HG03025 (cell line): ENCODE results near the gene CFAP61.
"Not testable (repeated sequence)": the region's sequence is repeated elsewhere in the genome, so short reads cannot be mapped to it uniquely, and the experiment has no call there.

Experiments used
- ATAC-seq: cut with Tn5 transposase; IDR thresholded peaks from one replicate; pipeline ENCODE4 v1.9.1; 2021; ENCODE audit warnings: mild to moderate bottlenecking, moderate library complexity; ENCODE audit not compliant: unreplicated experiment, low FRiP score

The CFAP61 gene

DNA sequence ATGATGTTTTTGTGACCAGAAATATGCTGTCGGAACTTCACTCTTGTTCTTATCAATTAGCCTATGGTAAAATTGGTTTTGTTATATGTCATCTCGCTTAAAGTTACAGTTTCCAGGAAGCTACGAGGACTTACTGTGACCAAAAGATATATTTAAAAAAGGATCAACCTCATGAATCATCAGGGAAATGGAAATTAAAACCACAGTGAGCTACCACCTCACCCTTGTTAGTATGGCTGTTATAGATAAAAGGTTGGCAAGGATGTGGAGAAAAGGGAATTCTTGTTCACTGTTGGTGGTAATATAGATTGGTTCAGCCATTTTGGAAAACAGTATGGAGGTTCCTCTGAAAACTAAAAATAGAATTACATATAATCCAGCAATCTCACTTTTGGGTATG lies 301.2 kb downstream of the CFAP61 start:
- no peak for ATAC-seq

DNA sequence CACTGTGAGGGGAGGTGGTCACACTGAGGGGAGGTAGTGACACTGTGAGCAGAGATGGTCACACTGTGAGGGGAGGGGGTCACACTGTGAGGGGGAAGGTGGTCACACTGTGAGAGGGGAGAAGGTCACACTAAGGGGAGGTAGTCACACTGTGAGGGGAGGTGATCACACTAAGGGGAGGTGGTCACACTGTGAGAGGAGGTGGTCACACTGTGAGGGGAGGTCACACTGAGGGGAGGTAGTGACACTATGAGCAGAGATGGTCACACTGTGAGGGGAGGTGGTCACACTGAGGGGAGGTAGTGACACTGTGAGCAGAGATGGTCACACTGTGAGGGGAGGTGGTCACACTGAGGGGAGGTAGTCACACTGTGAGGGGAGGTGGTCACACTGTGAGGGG lies 303.2 kb downstream of the CFAP61 start:
- not testable (repeated sequence) for ATAC-seq

DNA sequence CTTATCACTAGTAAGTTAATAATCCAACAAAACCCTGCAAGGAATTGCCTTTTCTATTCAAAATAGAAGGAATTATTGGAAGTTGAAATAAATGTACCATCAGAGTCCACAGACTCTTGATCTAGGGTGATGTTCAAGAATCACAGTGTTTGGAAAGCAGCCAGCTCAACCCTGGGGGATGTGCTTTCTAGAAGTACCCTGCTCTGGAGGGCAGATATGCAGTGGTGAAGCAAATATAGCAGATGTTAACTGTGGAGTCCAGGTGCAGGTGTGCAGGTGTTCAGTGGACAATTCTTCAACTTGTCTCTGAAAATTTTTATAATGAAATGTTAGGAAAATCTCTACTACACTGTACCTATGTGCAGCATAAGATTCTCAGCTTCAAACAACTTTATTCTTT lies 306.5 kb downstream of the CFAP61 start:
- ATAC-seq = no peak

DNA sequence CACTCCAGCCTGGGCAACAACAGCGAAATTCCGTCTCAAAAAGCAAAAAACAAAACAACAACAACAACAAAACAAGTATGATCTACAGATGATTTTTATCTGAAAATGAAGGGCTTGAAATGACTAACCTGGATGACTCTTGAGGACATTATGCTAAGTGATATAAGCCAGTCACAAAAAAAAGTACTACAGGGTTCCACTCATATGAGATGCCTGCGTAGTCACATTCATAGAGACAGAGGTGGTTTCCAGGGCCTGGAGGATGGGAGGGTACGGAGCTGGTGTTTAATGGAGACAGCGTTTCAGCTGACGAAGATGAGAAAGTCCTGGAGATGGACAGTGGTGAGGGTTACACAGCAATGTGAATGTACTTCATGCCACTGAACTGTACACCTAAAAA lies 307.3 kb downstream of the CFAP61 start:
- ATAC-seq = no peak

DNA sequence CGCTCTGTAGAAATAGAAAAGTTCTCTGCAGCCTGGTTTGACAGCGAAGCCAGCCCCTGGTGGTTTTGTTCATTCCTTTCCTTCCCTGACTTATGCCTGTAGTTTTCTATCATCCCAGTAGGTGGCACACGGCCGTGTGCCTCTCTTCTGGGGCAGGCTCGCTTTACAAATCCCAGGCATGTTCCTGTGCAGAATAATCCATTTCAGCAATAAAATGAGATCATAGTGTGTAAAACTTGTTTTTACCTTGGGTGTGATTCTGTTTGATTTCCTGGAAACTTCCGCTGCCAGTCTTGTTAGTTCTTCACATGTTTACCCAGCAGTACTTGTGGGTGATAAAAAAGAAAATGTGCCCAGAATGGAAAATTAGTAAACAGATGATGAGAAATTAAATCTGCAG lies 308.1 kb downstream of the CFAP61 start:
- ATAC-seq = no peak

DNA sequence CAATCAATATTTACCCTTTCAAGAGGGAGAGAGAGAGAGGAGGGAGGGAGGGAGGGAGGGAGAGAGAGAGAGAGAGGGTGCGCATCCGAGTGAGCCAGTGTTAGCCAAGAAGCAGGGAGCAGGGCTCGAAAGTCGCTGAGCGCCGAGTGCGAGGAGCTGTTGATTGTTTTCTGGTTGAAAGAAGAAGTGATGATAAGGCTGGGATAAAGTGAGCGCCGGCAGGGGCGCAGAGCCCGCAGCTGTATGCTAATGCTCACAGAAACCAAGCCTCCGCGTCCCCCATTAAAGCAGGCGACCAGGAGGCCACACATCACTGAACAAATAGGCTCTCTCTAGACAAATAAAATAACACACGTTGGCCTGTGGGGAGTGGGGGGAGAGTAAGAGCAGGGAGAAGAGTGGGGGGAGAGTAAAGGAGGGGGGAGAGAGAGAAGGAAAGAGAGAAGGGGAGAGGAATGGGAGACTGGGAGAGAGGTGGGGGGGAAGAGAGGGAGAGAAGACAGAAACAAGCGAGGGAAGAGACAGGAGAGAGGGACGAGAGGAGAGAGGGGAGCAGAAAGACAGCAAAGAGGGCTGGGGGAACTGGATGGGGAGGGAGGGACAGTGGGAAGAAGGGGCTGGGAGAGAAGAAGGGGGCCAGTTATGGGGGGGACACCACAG lies 310.6 kb downstream of the CFAP61 start:
- ATAC-seq = no peak

DNA sequence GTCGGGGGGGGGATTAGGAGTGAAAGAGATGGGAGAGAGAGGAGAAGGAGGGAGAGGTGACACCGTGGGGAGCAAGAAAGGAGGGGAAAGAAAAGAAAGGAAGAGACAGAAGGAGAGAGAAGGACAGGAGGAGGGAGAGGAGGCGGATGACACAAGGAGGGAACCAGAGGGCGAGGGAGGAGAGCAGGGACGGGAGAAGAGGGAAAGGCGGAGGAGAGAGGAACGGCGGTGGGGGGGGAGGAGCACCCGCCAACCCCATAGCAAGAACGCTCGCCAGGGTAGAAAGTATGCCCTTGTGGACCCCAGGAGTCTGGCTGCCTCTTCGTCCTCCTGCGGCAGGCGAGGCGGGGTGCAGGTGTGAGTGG lies 311.1 kb downstream of the CFAP61 start:
- ATAC-seq = no peak

DNA sequence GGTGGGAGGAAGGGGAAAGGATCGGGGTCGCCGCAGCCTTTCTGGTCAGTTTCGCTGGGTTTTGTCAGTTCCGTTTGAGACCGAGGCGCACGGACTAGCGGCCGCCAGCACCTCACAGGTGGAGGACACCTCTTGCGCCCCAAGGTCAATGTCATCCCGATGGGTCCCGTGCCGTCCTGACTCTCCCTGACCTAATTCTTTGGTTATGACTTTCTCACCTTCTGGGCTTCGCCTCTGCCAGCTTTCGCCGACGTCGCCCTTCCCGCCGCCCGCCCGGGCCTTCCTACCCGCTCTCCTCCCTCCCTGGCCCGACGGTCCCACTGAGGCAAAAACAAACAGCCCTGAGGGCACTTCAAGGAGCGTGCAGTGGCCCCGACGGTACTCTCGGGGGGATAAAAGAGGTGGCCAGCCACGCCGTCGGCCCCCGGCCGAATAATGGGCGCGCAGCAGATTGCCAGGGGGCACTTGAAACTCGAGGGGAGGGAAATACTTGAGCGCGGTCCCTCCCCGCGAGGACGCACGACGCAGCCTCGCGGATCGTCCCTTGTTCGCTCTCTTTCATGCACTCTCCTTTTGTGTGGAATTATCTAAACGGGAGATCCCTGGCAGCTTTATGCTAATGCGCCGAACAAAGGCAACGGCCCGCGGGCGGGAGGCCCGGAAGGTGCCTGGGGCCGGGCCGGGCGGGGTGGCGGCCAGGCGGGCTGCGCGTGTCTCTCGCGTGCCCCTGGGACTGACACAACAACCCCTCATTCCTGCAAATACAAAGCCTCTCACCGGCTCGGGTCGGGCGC lies 311.7 kb downstream of the CFAP61 start:
- ATAC-seq = no peak

DNA sequence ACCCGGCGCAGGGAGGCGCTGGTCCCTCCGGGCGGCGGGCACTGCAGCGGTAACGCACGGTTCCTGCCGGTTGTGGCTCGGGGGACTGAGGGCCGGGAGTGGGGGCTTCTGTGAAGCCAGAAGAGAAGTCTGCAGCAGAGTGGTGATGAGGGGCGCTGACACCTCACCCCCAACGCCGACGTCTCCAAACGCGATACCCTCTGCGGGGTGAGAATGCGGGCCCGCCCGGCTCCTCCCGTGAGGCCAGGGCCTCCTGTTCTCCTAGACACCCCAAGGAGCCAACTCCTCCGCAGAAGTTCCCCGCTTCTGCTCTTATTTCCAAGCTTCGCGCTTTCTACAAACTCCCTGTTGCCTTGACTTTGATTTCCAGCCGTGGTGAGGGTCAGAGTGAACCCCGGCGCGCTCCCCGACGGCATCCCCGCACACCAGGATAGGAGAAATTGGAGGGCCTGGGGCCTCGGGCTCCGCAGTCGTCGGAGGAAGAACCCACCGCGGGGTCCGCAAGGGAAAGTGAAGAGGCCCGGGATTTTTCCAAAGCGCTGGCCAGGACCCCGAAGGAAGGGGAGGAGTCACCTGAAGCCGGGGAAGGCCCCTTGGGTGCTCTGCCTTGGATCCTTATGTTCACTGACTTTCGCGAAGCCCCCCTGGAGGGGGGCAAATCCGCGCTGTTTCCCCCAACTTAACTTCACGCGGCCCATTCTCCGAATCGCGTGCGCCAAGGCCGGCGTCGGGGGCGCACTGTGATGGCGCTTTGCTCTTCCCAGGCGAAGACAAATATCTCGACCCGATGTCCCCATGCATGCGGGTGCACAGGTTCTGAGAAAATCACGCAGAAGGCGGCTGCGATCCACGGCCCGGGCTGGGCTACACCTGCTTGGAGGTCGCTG lies 312.5 kb downstream of the CFAP61 start:
- ATAC-seq = no peak

DNA sequence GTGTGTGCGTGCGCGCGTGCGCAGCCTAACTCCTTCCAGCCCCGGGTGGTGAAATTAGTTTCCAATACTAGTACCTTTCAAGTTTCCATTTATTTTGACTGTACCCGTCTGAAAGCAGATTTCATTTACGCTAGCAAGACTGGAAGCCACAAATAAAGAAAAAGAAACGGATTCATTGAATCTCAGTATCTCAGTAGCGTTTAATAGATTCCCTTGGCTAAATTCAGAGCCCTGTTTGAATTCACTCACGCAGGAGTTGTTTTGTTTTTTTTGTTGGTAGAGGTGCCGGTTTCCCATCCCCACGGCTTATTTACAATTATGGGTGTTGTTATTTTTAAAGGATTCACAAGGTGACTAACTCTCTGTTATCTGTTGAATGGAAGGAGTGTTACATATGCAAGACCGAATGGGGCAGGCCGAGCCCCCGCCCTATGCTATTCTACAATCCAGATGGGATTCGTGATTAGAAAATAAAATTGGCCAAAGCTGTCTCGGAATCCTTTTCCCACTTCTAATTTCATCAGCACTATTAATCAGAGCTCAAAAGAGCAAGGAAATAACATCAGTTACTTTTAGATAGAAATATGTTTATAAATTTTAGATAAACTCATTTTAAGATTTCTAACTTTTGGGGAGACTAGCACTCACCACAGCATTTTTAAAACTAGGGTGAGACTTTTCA lies 313.3 kb downstream of the CFAP61 start:
- ATAC-seq = no peak

DNA sequence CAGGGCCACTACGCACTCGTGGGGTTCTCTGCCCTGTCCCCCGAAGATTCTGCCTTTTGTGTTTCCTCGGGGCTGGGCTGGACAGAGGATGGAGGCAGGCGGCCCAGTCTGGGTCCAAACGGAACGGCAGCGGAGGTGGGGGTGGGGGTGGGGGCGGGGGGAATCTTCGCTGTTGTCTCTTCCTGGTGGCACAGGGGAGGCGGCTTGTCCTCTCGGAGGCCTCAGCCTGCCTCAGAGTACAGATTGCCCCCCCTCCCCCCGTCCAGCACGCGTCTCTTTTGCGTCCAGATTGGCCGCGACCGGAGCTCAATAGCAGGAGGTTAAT lies 314.2 kb downstream of the CFAP61 start:
- ATAC-seq = no peak

DNA sequence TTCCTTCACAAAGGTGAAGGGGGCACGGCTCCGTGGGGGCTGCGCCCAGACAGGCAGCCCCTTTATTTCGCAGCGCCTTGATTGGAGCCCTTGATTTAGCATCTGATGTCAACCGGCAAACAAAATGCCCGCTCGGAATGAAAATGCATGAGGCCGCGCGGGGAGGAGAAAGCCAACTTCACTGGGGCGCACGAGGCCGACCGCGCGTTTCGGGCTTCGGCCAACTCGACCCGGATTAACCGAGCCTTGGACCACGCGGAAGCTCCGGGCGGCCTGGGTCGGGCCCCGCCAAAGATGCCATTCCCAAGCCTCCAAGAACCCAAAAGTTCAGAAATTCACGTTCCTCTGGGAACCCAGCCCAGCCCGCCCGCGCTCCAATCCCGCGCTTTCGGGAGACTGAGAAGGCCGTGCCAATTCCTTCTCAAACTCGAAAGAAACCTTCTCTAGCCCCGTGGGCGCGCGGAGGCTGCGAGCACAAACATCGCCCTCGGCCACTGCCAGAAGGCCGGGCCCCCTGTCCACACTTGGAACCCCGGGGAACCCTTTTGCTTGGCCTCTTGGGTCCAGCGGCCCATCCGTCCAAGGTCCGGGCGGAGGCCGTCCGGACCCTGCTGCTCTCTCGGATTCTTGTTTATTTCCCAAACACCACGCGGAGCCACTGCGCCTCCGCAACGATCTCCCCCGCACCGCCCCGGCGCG lies 314.7 kb downstream of the CFAP61 start:
- ATAC-seq = no peak

DNA sequence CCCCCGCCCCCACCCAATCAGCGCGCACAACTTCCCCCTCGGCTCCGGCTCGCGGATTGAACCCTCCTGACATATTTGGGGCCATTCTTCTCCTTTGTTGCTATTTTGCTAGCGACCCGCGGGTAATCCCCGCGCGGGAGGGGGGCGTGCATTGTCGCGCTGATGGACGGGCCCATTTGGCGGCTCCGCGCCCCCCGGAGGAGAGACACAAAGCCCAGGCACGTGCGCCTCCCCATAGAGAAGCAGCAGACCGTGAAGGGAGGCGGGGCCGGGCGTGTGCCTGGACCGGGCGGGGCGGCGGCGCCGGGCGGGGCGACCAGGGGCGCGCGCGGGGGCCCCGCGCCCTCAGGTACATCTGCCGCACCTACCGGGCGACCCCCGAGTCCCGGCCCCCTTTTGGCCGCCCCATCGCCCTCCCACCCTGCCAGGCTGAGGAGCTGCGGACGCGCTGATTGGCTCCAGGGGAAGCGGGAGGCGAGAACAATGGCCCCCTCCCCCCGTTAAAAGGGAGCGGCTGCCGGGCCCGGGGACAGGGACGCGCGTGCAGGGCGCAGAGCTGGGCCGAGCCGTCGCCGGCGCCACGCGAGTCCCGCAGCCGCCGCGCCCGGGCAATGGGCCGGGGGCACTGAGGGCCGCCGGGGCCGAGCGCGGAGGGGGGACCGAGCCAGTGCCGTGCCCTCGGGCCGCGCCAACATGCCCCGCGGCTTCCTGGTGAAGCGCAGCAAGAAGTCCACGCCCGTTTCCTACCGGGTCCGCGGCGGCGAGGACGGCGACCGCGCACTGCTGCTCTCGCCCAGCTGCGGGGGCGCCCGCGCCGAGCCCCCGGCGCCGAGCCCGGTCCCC lies 315.5 kb downstream of the CFAP61 start, which contains the start of gene INSM1:
Gene INSM1 (plus strand): TSS at position 530 of the 843 bp plus-strand sequence. CDS start 164 bp downstream, at position 694.
- ATAC-seq = no peak

DNA sequence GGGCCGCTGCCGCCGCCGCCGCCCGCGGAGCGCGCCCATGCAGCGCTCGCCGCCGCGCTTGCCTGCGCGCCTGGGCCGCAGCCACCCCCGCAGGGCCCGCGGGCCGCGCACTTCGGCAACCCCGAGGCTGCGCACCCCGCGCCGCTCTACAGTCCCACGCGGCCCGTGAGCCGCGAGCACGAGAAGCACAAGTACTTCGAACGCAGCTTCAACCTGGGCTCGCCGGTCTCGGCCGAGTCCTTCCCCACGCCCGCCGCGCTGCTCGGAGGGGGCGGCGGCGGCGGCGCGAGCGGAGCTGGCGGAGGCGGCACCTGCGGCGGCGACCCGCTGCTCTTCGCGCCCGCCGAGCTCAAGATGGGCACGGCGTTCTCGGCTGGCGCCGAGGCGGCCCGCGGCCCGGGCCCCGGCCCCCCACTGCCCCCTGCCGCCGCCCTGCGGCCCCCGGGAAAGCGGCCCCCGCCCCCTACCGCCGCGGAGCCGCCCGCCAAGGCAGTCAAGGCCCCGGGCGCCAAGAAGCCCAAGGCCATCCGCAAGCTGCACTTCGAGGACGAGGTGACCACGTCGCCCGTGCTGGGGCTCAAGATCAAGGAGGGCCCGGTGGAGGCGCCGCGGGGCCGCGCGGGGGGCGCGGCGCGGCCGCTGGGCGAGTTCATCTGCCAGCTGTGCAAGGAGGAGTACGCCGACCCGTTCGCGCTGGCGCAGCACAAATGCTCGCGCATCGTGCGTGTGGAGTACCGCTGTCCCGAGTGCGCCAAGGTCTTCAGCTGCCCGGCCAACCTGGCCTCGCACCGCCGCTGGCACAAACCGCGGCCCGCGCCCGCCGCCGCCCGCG lies 316.3 kb downstream of the CFAP61 start:
- ATAC-seq = no peak

DNA sequence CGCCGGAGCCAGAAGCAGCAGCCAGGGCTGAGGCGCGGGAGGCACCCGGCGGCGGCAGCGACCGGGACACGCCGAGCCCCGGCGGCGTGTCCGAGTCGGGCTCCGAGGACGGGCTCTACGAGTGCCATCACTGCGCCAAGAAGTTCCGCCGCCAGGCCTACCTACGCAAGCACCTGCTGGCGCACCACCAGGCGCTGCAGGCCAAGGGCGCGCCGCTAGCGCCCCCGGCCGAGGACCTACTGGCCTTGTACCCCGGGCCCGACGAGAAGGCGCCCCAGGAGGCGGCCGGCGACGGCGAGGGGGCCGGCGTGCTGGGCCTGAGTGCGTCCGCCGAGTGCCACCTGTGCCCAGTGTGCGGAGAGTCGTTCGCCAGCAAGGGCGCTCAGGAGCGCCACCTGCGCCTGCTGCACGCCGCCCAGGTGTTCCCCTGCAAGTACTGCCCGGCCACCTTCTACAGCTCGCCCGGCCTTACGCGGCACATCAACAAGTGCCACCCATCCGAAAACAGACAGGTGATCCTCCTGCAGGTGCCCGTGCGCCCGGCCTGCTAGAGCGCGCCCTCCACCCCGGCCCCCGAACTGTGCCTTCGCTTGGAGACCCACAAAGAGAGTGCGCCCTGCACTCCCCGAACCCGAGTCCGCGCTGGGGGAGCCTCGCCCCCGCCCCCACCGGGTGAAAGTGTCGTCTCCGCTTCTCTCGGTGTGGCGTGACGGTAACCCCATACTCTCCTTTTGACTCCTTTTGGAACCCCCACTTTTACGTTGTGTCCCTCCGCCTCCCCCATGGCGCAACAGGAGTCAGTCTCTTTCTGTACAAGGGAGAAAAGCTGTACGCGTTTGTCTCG lies 317.1 kb downstream of the CFAP61 start:
- ATAC-seq = no peak

DNA sequence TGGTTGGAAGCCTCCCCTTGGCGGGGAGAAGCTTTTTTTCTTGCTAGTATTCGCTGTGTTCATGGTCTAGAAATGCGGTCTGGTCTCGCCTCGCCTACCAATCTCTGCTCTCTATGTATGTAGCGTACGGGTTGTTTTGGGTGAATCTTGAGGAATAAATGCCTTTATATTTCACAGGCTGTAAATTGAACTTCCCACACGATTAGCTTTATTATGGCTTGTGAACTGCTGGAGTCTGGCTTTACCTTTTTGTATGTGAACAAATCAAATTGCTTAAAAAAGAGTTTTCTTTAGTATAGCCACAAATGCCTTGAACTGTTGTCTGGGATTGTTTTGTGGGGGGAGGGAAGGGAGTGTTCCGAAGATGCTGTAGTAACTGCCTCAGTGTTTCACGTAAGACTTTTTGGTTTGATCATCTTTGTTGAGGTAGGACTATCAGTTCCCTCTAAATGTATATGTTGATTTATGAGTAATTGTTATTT lies 317.8 kb downstream of the CFAP61 start:
- no peak for ATAC-seq

DNA sequence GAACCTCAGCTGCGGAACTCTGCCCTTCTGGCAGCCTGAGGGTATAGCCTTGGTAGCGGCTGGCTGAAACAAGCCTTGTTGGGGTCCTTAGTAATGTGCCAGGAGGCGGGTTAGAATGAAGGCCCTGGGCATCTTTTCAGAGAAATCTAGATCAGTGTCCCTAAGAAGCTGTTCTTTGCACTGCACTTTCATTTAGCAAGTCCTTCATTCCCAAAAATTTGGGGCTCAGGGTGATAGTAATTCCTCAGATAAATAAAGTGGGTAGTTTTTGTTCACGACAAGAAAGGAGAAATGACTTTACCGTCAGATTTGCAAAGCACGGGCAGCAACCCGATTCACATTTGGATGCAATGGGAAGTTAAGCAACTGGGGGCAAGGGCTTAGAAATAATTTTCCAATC lies 318.8 kb downstream of the CFAP61 start:
- no peak for ATAC-seq
